Measurements from ENCODE around the gene TMEM17. TPM values are rescaled to one million over a fixed set of nuclear protein-coding genes. Genes with fewer than 3 reads are reported as not detected.

The TMEM17 gene
- total RNA-seq, 1 experiment from 2014 or later, result 3.2 TPM

DNA sequence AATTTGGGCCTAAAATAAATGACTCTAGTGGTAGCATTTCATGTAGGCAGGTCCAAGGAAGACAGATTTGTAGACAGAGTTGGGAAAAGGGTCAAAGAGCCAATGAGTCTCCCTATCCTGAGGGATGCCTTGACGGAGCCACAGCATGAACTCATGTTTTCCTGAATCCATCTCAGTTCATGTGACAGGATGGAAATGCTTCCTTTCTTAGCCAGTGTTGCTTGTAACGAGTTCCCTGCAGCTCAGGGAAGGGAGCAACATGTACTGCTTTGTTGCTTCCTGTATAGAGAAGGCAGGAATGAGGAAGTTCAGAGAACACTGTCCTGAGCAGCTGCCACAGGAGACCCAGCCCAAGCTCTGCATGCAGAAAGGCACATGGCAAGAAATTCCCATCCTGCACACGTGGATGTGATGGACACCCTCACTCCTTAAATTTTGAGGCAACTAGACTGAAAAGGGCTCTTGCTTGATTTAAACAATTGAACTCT, 27.9 kb downstream of the TMEM17 start:
- Histone ChIP-seq H3K4me2 (ENCODE audit: low read length) (no peak overlapping the region), H3K9me2 (ENCODE audit: insufficient read depth) (no peaks in the 10 kb centered on the region), H3K27ac (ENCODE audit: low read depth, low read length) (no peak overlapping the region), H3K4me1 (ENCODE audit: control insufficient read depth in 1 of 2, insufficient read depth in 2 of 2, low read length in 2 of 2) (peaks cover 4 to 9% of the 10 kb centered on the region in 2 experiments; a peak in 3 of 4 replicates), H4K20me1 (ENCODE audit: insufficient read depth) (no peaks in the 10 kb centered on the region), H3K4me3 (replicated peaks in 1 of 2; ENCODE audit: low read depth in 1 of 2, low read length in 2 of 2) (no peak overlapping the region), H2AFZ (ENCODE audit: low read depth, low read length, poor library complexity, severe bottlenecking) (no peak overlapping the region), H3K27me3 (ENCODE audit: insufficient read depth, low read length) (no peaks in the 10 kb centered on the region), H3K36me3 (ENCODE audit: control insufficient read depth in 1 of 2, insufficient read depth in 2 of 2, low read length in 2 of 2) (no peaks in the 10 kb centered on the region), H3K79me2 (ENCODE audit: insufficient read depth, low read length) (no peaks in the 10 kb centered on the region), H3K9me3 (ENCODE audit: control insufficient read depth in 1 of 2, insufficient read depth in 1 of 2, low read depth in 1 of 2, low read length in 2 of 2) (no peaks in the 10 kb centered on the region), H3K9ac (ENCODE audit: low read length) (no peak overlapping the region)
- ChIA-PET POLR2A (no interaction called here), RAD21 (ENCODE audit: low non-redundant PET in 1 of 2, low total read pairs in 2 of 2, uncharacterized antibody in 2 of 2, unreplicated experiment in 2 of 2) (no interaction called here), CTCF (no interaction called here)
- ATAC-seq (0 out of 2 replicates have a peak, but pooled peaks have one; percentile 44), DNase-seq (ENCODE audit: low read depth, low spot score) (no peak)
- BruUV-seq (replicated peaks), result no TSS peak
- 0 out of 2 replicates have a peak, but pooled peaks have one; percentile 32 for TF ChIP-seq CBX3 (IDR thresholded peaks at IDR 0.05; ENCODE audit: low read depth)
- TF ChIP-seq, protein P1, sequence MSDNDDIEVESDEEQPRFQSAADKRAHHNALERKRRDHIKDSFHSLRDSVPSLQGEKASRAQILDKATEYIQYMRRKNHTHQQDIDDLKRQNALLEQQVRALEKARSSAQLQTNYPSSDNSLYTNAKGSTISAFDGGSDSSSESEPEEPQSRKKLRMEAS (IDR thresholded peaks at IDR 0.05), result peak; percentile 53; the same call in 1 of the 2 replicates
- no peak for TF ChIP-seq SRF (IDR thresholded peaks at IDR 0.05; ENCODE audit: low read depth)
- intact Hi-C loops (cut with micrococcal nuclease), result no loop called here

DNA sequence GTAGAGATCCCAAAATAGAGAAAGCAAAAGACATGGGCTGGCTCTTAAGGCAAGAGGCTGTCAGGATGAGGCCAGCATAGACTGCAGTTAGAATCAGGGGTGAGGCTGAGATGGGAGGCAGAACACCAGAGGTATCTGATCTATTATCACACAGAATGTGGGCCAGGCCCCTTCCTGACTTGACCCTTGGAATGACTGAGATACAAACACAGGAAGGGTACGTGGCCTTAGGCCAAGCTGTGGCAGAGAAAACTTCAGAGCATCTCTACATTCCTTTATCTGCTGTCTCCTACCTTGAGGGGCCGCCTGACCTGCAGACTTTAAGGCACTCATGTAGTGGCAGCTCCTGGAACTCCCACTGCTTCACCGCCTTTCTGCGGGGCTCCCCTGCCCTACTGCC, 28.4 kb downstream of the TMEM17 start:
- intact Hi-C loops (cut with micrococcal nuclease), result no loop called here
- Histone ChIP-seq H3K9me2 (ENCODE audit: insufficient read depth) (no peaks in the 10 kb centered on the region), H3K79me2 (ENCODE audit: insufficient read depth, low read length) (no peaks in the 10 kb centered on the region), H3K4me1 (ENCODE audit: control insufficient read depth in 1 of 2, insufficient read depth in 2 of 2, low read length in 2 of 2) (peaks cover 4 to 9% of the 10 kb centered on the region in 2 experiments; a peak in 3 of 4 replicates), H4K20me1 (ENCODE audit: insufficient read depth) (no peaks in the 10 kb centered on the region), H3K9me3 (ENCODE audit: control insufficient read depth in 1 of 2, insufficient read depth in 1 of 2, low read depth in 1 of 2, low read length in 2 of 2) (no peaks in the 10 kb centered on the region), H3K9ac (ENCODE audit: low read length) (no peak overlapping the region), H3K4me2 (ENCODE audit: low read length) (no peak overlapping the region), H2AFZ (ENCODE audit: low read depth, low read length, poor library complexity, severe bottlenecking) (no peak overlapping the region), H3K27me3 (ENCODE audit: insufficient read depth, low read length) (no peaks in the 10 kb centered on the region), H3K36me3 (ENCODE audit: control insufficient read depth in 1 of 2, insufficient read depth in 2 of 2, low read length in 2 of 2) (no peaks in the 10 kb centered on the region), H3K27ac (ENCODE audit: low read depth, low read length) (no peak overlapping the region), H3K4me3 (replicated peaks in 1 of 2; ENCODE audit: low read depth in 1 of 2, low read length in 2 of 2) (no peak overlapping the region)
- CTCF ChIA-PET, result no interaction called here
- ATAC-seq, result 0 out of 2 replicates have a peak, but pooled peaks have one; percentile 42
- RAD21 ChIA-PET (ENCODE audit: low non-redundant PET in 1 of 2, low total read pairs in 2 of 2, uncharacterized antibody in 2 of 2, unreplicated experiment in 2 of 2), result no interaction called here
- no peak for DNase-seq (ENCODE audit: low read depth, low spot score)
- BruUV-seq (replicated peaks), result no TSS peak
- TF ChIP-seq FOSL1 (IDR thresholded peaks at IDR 0.05; ENCODE audit: low read depth) (no peak), ZNF274 (IDR thresholded peaks at IDR 0.05; ENCODE audit: low read depth, low read length) (no peak), POLR2A (IDR thresholded peaks at IDR 0.05; ENCODE audit: borderline replicate concordance, extremely low read depth, insufficient read depth, insufficient read length) (no peak), EGR1 (IDR thresholded peaks at IDR 0.05; ENCODE audit: low read depth) (no peak), POLR2AphosphoS5 (IDR thresholded peaks at IDR 0.05; ENCODE audit: low read depth, low read length) (no peak), YY1 (IDR thresholded peaks at IDR 0.05; ENCODE audit: extremely low read depth, insufficient replicate concordance, low read depth, low read length) (no peak), SP1 (IDR thresholded peaks at IDR 0.05; ENCODE audit: low read depth) (no peak), CBX3 (IDR thresholded peaks at IDR 0.05; ENCODE audit: low read depth) (no peak), JUND (IDR thresholded peaks at IDR 0.05) (no peak), CEBPB (IDR thresholded peaks at IDR 0.05; ENCODE audit: low read depth) (no peak), EZH2phosphoT487 (IDR thresholded peaks at IDR 0.05; ENCODE audit: borderline replicate concordance) (no peak)
- TF ChIP-seq, protein P2, sequence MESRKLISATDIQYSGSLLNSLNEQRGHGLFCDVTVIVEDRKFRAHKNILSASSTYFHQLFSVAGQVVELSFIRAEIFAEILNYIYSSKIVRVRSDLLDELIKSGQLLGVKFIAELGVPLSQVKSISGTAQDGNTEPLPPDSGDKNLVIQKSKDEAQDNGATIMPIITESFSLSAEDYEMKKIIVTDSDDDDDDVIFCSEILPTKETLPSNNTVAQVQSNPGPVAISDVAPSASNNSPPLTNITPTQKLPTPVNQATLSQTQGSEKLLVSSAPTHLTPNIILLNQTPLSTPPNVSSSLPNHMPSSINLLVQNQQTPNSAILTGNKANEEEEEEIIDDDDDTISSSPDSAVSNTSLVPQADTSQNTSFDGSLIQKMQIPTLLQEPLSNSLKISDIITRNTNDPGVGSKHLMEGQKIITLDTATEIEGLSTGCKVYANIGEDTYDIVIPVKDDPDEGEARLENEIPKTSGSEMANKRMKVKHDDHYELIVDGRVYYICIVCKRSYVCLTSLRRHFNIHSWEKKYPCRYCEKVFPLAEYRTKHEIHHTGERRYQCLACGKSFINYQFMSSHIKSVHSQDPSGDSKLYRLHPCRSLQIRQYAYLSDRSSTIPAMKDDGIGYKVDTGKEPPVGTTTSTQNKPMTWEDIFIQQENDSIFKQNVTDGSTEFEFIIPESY (IDR thresholded peaks at IDR 0.05; ENCODE audit: extremely low read depth, insufficient replicate concordance, low read length), result no peak
- POLR2A ChIA-PET, result interaction anchor here (0.6 kb wide), 1 partner anchor 11 kb away, joined by 3 read pairs; no protein-coding TSS in a partner anchor
